HEK293 (cell line): ENCODE results near the gene DPYSL3.

Experiments
- BCL11A ChIP-seq: fragments of 450-650 bp; formaldehyde crosslinking; IDR thresholded peaks from 2 replicates; pipeline ENCODE4 v1.5.1; 2016; ENCODE audit warnings: low read depth, missing biosample characterization, missing genetic modification characterization
- BCL11B ChIP-seq: fragments of 450-650 bp; formaldehyde crosslinking; IDR thresholded peaks from 2 replicates; pipeline ENCODE4 v1.5.1; 2016; ENCODE audit warnings: low read depth, missing biosample characterization, missing genetic modification characterization
- CTCF ChIP-seq: fragments of 450-650 bp; formaldehyde crosslinking; IDR thresholded peaks from 2 replicates; pipeline ENCODE4 v1.5.1; 2016; ENCODE audit warnings: missing biosample characterization, missing genetic modification characterization
- GLIS2 ChIP-seq: fragments of 450-650 bp; formaldehyde crosslinking; IDR thresholded peaks from 2 replicates; pipeline ENCODE4 v1.5.1; 2016; ENCODE audit warnings: missing biosample characterization, missing genetic modification characterization
- MEIS1 ChIP-seq: sonication (generic); formaldehyde crosslinking; IDR thresholded peaks from 2 replicates; pipeline ENCODE4 v1.8.1; 2022; ENCODE audit warnings: missing genetic modification reagents, mild to moderate bottlenecking, borderline replicate concordance
- PRDM4 ChIP-seq: fragments of 450-650 bp; formaldehyde crosslinking; IDR thresholded peaks from 2 replicates; pipeline ENCODE4 v1.5.1; 2017; ENCODE audit warnings: missing biosample characterization, missing genetic modification characterization
- RBAK ChIP-seq: fragments of 450-650 bp; formaldehyde crosslinking; IDR thresholded peaks from 2 replicates; pipeline ENCODE4 v1.5.1; 2016; ENCODE audit warnings: missing biosample characterization, missing genetic modification characterization
- ZBTB1 ChIP-seq: fragments of 450-650 bp; formaldehyde crosslinking; IDR thresholded peaks from 2 replicates; pipeline ENCODE4 v1.5.1; 2016; ENCODE audit warnings: missing biosample characterization, missing genetic modification characterization
- ZBTB21 ChIP-seq: fragments of 450-650 bp; formaldehyde crosslinking; IDR thresholded peaks from 2 replicates; pipeline ENCODE4 v1.5.1; 2017; ENCODE audit warnings: missing biosample characterization, missing genetic modification characterization
- ZBTB7A ChIP-seq: fragments of 450-650 bp; formaldehyde crosslinking; IDR thresholded peaks from 2 replicates; pipeline ENCODE4 v1.5.1; 2016; ENCODE audit warnings: low read depth, missing biosample characterization, missing genetic modification characterization
- ZIC2 ChIP-seq: fragments of 450-650 bp; formaldehyde crosslinking; IDR thresholded peaks from 2 replicates; pipeline ENCODE4 v1.5.1; 2016; ENCODE audit warnings: missing biosample characterization, missing genetic modification characterization
- ZNF10 ChIP-seq: fragments of 450-650 bp; formaldehyde crosslinking; IDR thresholded peaks from 2 replicates; pipeline ENCODE4 v1.5.1; 2017; ENCODE audit warnings: missing biosample characterization, missing genetic modification characterization
- ZNF175 ChIP-seq: fragments of 450-650 bp; formaldehyde crosslinking; IDR thresholded peaks from 2 replicates; pipeline ENCODE4 v1.5.1; 2016; ENCODE audit warnings: missing biosample characterization, missing genetic modification characterization
- ZNF184 ChIP-seq: fragments of 450-650 bp; IDR thresholded peaks from 2 replicates; pipeline ENCODE4 v1.5.1; 2018; ENCODE audit warnings: missing biosample characterization, mild to moderate bottlenecking, missing genetic modification characterization
- ZNF19 ChIP-seq: fragments of 450-650 bp; formaldehyde crosslinking; IDR thresholded peaks from 2 replicates; pipeline ENCODE4; 2016; ENCODE audit warnings: missing biosample characterization, missing genetic modification characterization, low read depth
- ZNF274 ChIP-seq, 2 experiments: fragments of 200-500 bp in 1 of 2; fragments of 450-650 bp in 1 of 2; sonication (Bioruptor generic) in 1 of 2; formaldehyde crosslinking in 1 of 2; IDR thresholded peaks; 2 replicates each; pipeline versions ENCODE4 v1.5.1 to v1.6.1; 2014 to 2016; ENCODE audit warnings: borderline replicate concordance in 1 of 2, inconsistent platforms in 1 of 2, low read length in 1 of 2, missing biosample characterization in 1 of 2, missing genetic modification characterization in 1 of 2
- ZNF292 ChIP-seq: fragments of 450-650 bp; formaldehyde crosslinking; IDR thresholded peaks from 2 replicates; pipeline ENCODE4 v1.5.1; 2016; ENCODE audit warnings: low read depth, missing biosample characterization, missing genetic modification characterization, borderline replicate concordance
- ZNF302 ChIP-seq: fragments of 450-650 bp; formaldehyde crosslinking; IDR thresholded peaks from 2 replicates; pipeline ENCODE4 v1.5.1; 2016; ENCODE audit warnings: missing biosample characterization, missing genetic modification characterization, low read depth
- ZNF423 ChIP-seq: fragments of 450-650 bp; formaldehyde crosslinking; IDR thresholded peaks from 2 replicates; pipeline ENCODE4 v1.5.1; 2016; ENCODE audit warnings: missing biosample characterization, missing genetic modification characterization
- ZNF514 ChIP-seq: fragments of 450-650 bp; formaldehyde crosslinking; IDR thresholded peaks from 2 replicates; pipeline ENCODE4 v1.5.1; 2016; ENCODE audit warnings: missing biosample characterization, missing genetic modification characterization
- ZNF530 ChIP-seq: fragments of 450-650 bp; formaldehyde crosslinking; IDR thresholded peaks from 2 replicates; pipeline ENCODE4 v1.5.1; 2016; ENCODE audit warnings: low read depth, missing biosample characterization, missing genetic modification characterization
- ZNF544 ChIP-seq: fragments of 450-650 bp; formaldehyde crosslinking; IDR thresholded peaks from 2 replicates; pipeline ENCODE4 v1.5.0; 2017; ENCODE audit warnings: missing biosample characterization, missing genetic modification characterization
- ZNF596 ChIP-seq: fragments of 450-650 bp; IDR thresholded peaks from 2 replicates; pipeline ENCODE4 v1.5.0; 2018; ENCODE audit warnings: missing biosample characterization, mild to moderate bottlenecking, missing genetic modification characterization, moderate library complexity
- ZNF600 ChIP-seq: fragments of 450-650 bp; formaldehyde crosslinking; IDR thresholded peaks from 2 replicates; pipeline ENCODE4 v1.5.1; 2016; ENCODE audit warnings: missing biosample characterization, missing genetic modification characterization
- ZNF677 ChIP-seq: fragments of 450-650 bp; IDR thresholded peaks from 2 replicates; pipeline ENCODE4 v1.5.0; 2018; ENCODE audit warnings: missing biosample characterization, mild to moderate bottlenecking, missing genetic modification characterization, moderate library complexity
- ZNF707 ChIP-seq: fragments of 450-650 bp; formaldehyde crosslinking; IDR thresholded peaks from 2 replicates; pipeline ENCODE4 v1.5.1; 2016; ENCODE audit warnings: missing biosample characterization, missing genetic modification characterization
- ZNF768 ChIP-seq: fragments of 450-650 bp; formaldehyde crosslinking; IDR thresholded peaks from 2 replicates; pipeline ENCODE4 v1.5.1; 2018; ENCODE audit warnings: missing biosample characterization, mild to moderate bottlenecking, missing genetic modification characterization
- TF ChIP-seq, protein P1 (sequence below): fragments of 450-650 bp; formaldehyde crosslinking; IDR thresholded peaks from 2 replicates; pipeline ENCODE4 v1.5.1; 2017; ENCODE audit warnings: missing biosample characterization, missing genetic modification characterization
- TF ChIP-seq, protein P2 (sequence below): fragments of 450-650 bp; formaldehyde crosslinking; IDR thresholded peaks from 2 replicates; pipeline ENCODE4 v1.5.1; 2016; ENCODE audit warnings: missing biosample characterization, missing genetic modification characterization
- TF ChIP-seq, protein P3 (sequence below): fragments of 450-650 bp; IDR thresholded peaks from 2 replicates; pipeline ENCODE4 v1.5.1; 2018; ENCODE audit warnings: missing biosample characterization, mild to moderate bottlenecking, missing genetic modification characterization

Gene DPYSL3

DNA sequence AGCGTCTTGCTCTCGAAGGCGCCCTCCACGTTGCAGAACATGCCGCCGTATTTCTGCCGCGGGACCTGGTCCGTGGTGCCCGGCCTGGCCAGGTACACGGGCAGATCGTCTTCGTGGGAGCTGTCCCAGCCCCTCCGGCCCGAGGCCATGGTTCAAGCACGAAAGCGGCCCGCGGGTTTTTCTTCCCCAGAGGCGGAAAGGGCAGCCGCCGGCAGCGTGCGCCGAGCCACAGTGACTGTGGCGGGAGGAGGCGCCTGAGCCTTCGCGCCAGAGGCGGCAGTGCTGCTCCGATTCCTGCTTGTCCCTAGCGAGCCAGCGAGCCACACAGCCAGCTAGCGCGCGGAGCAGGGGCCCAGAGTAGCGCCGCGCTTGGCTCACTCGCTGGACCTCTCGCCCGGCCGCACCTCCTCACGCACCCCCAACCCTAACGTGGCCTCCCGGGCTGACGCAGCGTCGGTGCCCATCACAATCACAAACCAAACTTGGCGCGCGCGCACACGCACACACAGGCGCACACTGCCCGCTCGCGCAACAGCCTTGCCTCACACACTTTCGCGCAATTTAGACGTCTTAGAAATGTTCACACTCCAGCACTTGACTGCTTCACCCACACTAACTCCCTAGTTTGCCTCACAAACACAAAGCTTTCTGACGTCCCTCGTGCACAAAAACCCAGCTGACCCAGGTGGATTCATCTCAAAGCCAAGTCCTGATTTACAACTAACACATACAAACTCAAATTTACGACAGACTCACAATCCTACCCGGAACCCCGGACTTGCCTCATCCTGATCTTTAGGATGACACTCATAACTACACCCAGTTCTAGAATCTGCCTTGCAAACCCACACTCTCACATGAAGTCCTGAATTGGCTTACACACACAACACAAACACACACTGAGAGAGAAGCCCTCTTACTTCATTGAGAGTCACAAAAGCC, at the start of gene DPYSL3 (continued):
- TF ChIP-seq, protein P1, sequence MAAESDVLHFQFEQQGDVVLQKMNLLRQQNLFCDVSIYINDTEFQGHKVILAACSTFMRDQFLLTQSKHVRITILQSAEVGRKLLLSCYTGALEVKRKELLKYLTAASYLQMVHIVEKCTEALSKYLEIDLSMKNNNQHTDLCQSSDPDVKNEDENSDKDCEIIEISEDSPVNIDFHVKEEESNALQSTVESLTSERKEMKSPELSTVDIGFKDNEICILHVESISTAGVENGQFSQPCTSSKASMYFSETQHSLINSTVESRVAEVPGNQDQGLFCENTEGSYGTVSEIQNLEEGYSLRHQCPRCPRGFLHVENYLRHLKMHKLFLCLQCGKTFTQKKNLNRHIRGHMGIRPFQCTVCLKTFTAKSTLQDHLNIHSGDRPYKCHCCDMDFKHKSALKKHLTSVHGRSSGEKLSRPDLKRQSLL (tag by site-specific recombination), result peak; percentile 93
- no peak for TF ChIP-seq ZNF10 (tag by site-specific recombination)
- peak; percentile 38; the same call in 1 of the 2 replicates for TF ChIP-seq BCL11B
- TF ChIP-seq ZIC2, result no peak
- TF ChIP-seq ZNF423 (tag by site-specific recombination), result no peak
- TF ChIP-seq ZNF19 (tag by site-specific recombination), result no peak
- TF ChIP-seq ZBTB21 (tag by site-specific recombination), result peak; percentile 15; the same call in 1 of the 2 replicates
- no peak for TF ChIP-seq ZBTB7A (tag by site-specific recombination)
- TF ChIP-seq ZBTB1 (tag by site-specific recombination), result no peak
- no peak for TF ChIP-seq ZNF707
- no peak for TF ChIP-seq ZNF677 (tag by site-specific recombination)
- no peak for TF ChIP-seq ZNF274 (IDR thresholded peaks at IDR 0.05; ENCODE audit: low read length)
- no peak for TF ChIP-seq ZNF274 (tag by site-specific recombination; IDR thresholded peaks at IDR 0.05; ENCODE audit: borderline replicate concordance)
- TF ChIP-seq ZNF596, result no peak
- no peak for TF ChIP-seq ZNF530 (tag by site-specific recombination)
- TF ChIP-seq GLIS2 (tag by site-specific recombination), result peak; percentile 75
- 0 out of 2 replicates have a peak, but pooled peaks have one; percentile 8 for TF ChIP-seq PRDM4 (tag by site-specific recombination)
- TF ChIP-seq, protein P2, sequence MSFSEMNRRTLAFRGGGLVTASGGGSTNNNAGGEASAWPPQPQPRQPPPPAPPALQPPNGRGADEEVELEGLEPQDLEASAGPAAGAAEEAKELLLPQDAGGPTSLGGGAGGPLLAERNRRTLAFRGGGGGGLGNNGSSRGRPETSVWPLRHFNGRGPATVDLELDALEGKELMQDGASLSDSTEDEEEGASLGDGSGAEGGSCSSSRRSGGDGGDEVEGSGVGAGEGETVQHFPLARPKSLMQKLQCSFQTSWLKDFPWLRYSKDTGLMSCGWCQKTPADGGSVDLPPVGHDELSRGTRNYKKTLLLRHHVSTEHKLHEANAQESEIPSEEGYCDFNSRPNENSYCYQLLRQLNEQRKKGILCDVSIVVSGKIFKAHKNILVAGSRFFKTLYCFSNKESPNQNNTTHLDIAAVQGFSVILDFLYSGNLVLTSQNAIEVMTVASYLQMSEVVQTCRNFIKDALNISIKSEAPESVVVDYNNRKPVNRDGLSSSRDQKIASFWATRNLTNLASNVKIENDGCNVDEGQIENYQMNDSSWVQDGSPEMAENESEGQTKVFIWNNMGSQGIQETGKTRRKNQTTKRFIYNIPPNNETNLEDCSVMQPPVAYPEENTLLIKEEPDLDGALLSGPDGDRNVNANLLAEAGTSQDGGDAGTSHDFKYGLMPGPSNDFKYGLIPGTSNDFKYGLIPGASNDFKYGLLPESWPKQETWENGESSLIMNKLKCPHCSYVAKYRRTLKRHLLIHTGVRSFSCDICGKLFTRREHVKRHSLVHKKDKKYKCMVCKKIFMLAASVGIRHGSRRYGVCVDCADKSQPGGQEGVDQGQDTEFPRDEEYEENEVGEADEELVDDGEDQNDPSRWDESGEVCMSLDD (tag by site-specific recombination), result peak; percentile 74
- TF ChIP-seq MEIS1, result no peak
- TF ChIP-seq CTCF (tag by site-specific recombination), result peak; percentile 93
- no peak for TF ChIP-seq BCL11A (tag by site-specific recombination)
- no peak for TF ChIP-seq ZNF292 (tag by site-specific recombination)
- no peak for TF ChIP-seq ZNF544 (tag by site-specific recombination)
- no peak; the same call in 1 of the 2 replicates for TF ChIP-seq ZNF768
- TF ChIP-seq ZNF514 (tag by site-specific recombination), result no peak
- TF ChIP-seq, protein P3, sequence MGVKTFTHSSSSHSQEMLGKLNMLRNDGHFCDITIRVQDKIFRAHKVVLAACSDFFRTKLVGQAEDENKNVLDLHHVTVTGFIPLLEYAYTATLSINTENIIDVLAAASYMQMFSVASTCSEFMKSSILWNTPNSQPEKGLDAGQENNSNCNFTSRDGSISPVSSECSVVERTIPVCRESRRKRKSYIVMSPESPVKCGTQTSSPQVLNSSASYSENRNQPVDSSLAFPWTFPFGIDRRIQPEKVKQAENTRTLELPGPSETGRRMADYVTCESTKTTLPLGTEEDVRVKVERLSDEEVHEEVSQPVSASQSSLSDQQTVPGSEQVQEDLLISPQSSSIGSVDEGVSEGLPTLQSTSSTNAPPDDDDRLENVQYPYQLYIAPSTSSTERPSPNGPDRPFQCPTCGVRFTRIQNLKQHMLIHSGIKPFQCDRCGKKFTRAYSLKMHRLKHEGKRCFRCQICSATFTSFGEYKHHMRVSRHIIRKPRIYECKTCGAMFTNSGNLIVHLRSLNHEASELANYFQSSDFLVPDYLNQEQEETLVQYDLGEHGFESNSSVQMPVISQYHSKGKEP (tag by site-specific recombination), result no peak
- TF ChIP-seq ZNF302 (tag by site-specific recombination), result no peak
- TF ChIP-seq ZNF600 (tag by site-specific recombination), result peak; percentile 84
- no peak for TF ChIP-seq RBAK
- no peak for TF ChIP-seq ZNF175
- TF ChIP-seq ZNF184 (tag by site-specific recombination), result no peak
